Measurements from ENCODE around the gene BCR. TPM values are rescaled to one million over a fixed set of nuclear protein-coding genes. Genes with fewer than 3 reads are reported as not detected.

Gene BCR
- total RNA-seq, 1 donor from 2014 or later: 92.6 TPM

DNA sequence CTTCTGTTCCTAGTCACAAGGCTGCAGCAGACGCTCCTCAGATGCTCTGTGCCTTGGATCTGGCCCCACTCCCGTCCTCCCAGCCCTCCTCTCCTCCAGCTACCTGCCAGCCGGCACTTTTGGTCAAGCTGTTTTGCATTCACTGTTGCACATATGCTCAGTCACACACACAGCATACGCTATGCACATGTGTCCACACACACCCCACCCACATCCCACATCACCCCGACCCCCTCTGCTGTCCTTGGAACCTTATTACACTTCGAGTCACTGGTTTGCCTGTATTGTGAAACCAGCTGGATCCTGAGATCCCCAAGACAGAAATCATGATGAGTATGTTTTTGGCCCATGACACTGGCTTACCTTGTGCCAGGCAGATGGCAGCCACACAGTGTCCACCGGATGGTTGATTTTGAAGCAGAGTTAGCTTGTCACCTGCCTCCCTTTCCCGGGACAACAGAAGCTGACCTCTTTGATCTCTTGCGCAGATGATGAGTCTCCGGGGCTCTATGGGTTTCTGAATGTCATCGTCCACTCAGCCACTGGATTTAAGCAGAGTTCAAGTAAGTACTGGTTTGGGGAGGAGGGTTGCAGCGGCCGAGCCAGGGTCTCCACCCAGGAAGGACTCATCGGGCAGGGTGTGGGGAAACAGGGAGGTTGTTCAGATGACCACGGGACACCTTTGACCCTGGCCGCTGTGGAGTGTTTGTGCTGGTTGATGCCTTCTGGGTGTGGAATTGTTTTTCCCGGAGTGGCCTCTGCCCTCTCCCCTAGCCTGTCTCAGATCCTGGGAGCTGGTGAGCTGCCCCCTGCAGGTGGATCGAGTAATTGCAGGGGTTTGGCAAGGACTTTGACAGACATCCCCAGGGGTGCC lies 109.8 kb downstream of the BCR start:
- Mint-ChIP-seq H3K27ac (ENCODE audit: unreplicated experiment) (peak overlapping the region; percentile 42), H3K4me1 (ENCODE audit: unreplicated experiment) (no peaks in the 10 kb centered on the region), H3K4me3 (ENCODE audit: unreplicated experiment) (no peak overlapping the region), H3K27me3 (ENCODE audit: unreplicated experiment) (peaks cover 6% of the 10 kb centered on the region), H3K9me3 (ENCODE audit: unreplicated experiment) (no peaks in the 10 kb centered on the region), H3K36me3 (ENCODE audit: low read depth, unreplicated experiment) (peaks cover 34% of the 10 kb centered on the region)
- peak; percentile 81 for DNase-seq (ENCODE audit: low spot score)
- TF ChIP-seq, protein P1, sequence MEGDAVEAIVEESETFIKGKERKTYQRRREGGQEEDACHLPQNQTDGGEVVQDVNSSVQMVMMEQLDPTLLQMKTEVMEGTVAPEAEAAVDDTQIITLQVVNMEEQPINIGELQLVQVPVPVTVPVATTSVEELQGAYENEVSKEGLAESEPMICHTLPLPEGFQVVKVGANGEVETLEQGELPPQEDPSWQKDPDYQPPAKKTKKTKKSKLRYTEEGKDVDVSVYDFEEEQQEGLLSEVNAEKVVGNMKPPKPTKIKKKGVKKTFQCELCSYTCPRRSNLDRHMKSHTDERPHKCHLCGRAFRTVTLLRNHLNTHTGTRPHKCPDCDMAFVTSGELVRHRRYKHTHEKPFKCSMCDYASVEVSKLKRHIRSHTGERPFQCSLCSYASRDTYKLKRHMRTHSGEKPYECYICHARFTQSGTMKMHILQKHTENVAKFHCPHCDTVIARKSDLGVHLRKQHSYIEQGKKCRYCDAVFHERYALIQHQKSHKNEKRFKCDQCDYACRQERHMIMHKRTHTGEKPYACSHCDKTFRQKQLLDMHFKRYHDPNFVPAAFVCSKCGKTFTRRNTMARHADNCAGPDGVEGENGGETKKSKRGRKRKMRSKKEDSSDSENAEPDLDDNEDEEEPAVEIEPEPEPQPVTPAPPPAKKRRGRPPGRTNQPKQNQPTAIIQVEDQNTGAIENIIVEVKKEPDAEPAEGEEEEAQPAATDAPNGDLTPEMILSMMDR (IDR thresholded peaks at IDR 0.05; ENCODE audit: unreplicated experiment): peak; percentile 92

DNA sequence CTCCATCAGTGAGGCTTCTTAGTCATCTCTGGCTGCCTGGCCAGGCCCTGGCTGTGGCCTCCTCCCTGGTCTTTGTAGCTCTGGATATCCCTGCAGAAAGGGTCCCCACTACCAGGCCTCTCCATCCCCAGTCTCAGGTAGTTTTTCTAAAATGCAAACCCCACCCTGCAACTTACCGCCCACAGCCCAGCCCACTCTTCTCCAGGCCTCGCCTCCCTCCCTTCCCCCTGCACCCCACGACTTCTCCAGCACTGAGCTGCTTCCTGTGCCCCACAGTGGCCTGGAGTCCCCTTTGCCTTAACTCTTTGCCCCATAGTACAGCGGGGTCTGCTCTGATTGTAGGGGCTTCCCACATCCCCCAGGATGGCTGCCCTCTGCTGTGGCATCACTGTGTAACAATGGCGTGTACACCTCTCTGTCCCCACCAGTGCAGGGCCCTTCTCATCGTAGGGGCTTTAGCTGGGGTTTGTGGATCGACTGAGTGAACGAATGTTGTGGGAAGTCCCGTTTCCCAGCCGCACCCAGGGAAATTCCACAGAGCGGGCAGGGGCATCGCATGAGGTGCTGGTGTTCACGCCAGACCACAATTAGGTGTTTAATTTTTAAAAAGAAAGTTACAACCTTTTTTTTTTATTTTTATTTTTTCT lies 111.6 kb downstream of the BCR start:
- Mint-ChIP-seq H3K36me3 (ENCODE audit: low read depth, unreplicated experiment) (peaks cover 34% of the 10 kb centered on the region), H3K27me3 (ENCODE audit: unreplicated experiment) (peaks cover 6% of the 10 kb centered on the region), H3K9me3 (ENCODE audit: unreplicated experiment) (no peaks in the 10 kb centered on the region), H3K27ac (ENCODE audit: unreplicated experiment) (no peak overlapping the region), H3K4me1 (ENCODE audit: unreplicated experiment) (no peaks in the 10 kb centered on the region), H3K4me3 (ENCODE audit: unreplicated experiment) (peak overlapping the region; percentile 66)
- no peak for DNase-seq (ENCODE audit: low spot score)
- TF ChIP-seq, protein P1 (IDR thresholded peaks at IDR 0.05; ENCODE audit: unreplicated experiment): no peak

DNA sequence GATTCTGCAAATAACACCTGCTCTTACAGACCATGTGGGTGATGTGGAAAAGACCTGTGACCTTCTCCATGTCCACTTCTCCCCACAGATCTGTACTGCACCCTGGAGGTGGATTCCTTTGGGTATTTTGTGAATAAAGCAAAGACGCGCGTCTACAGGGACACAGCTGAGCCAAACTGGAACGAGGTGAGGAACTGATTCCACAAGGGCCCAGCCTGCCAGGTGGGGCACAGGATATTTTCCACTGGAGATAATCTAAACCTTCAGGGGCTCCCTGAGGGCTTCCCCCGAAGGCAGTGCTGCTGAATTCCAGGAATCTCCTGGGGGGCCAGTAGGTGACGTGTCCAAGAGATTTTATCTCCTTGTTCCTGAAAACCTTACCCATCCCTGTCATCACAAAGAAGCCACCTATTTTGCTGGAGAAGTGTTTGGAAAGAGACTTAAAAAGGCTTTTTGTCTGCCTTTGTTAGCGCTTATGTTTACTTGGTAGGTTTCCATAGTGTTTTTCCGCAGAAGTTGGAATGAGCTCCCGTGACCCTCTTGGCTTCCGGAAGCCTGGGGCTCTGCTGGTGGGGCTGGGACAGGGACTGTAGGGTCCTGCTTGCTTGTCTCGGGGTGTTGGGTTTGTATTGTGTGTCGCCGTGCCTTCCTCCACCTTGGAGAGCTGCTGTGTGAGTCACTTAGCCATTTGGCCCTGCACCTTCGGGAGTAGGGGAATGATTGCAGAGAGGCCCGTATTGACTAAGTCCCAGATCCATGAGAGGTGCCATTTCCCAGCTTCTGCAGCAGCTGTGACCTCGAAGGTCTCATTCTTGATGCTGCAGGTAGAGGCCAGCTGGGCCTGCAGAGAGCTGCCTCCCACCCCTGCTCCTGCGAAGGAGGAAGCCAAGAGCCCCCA lies 112.4 kb downstream of the BCR start:
- Mint-ChIP-seq H3K9me3 (ENCODE audit: unreplicated experiment) (no peaks in the 10 kb centered on the region), H3K27ac (ENCODE audit: unreplicated experiment) (no peak overlapping the region), H3K36me3 (ENCODE audit: low read depth, unreplicated experiment) (peaks cover 40% of the 10 kb centered on the region), H3K27me3 (ENCODE audit: unreplicated experiment) (peaks cover 4% of the 10 kb centered on the region), H3K4me3 (ENCODE audit: unreplicated experiment) (no peak overlapping the region), H3K4me1 (ENCODE audit: unreplicated experiment) (peaks cover under 1% of the 10 kb centered on the region)
- TF ChIP-seq, protein P1 (IDR thresholded peaks at IDR 0.05; ENCODE audit: unreplicated experiment): no peak
- DNase-seq (ENCODE audit: low spot score): no peak

DNA sequence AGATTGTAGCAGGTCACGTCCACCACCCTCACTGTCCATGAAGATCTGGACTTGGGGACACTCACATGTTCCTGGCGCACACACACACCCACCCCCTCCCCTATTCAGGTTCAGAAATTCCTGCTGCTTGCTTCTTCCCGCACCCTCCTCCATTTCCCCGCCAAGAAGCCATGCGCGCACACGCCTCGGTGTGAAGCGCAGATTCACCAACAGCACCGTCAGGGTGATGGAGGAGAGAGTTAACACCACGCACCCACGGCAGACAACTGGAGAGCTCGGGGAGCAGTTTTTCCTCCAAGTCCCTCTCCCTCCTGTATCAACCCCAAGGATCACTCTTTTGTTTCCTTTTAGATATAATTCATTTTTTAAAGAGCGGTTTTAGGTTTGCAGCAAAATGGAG lies 113.4 kb downstream of the BCR start:
- no peak for DNase-seq (ENCODE audit: low spot score)
- H3K9me3 Mint-ChIP-seq (ENCODE audit: unreplicated experiment): no peaks in the 10 kb centered on the region
- peak overlapping the region; percentile 47 for H3K4me3 Mint-ChIP-seq (ENCODE audit: unreplicated experiment)
- no peak overlapping the region for H3K27ac Mint-ChIP-seq (ENCODE audit: unreplicated experiment)
- TF ChIP-seq, protein P1 (IDR thresholded peaks at IDR 0.05; ENCODE audit: unreplicated experiment): no peak
- peaks cover 45% of the 10 kb centered on the region for H3K36me3 Mint-ChIP-seq (ENCODE audit: low read depth, unreplicated experiment)
- H3K4me1 Mint-ChIP-seq (ENCODE audit: unreplicated experiment): peaks cover 6% of the 10 kb centered on the region
- peaks cover 4% of the 10 kb centered on the region for H3K27me3 Mint-ChIP-seq (ENCODE audit: unreplicated experiment)

Data from endothelial cell (in vitro differentiated cells).